ENCODE results near the gene UBE2D1.

Gene UBE2D1

GRCh38 chr10:58341947-58342346 lies 7.1 kb downstream of the UBE2D1 start:
- no peak for DNase-seq

- DNase-seq: no peak
Observed at GRCh38 chr10:58347967-58348366, 13.2 kb downstream of the UBE2D1 start.

- no peak for DNase-seq
Observed at GRCh38 chr10:58348571-58349033, 13.8 kb downstream of the UBE2D1 start.

GRCh38 chr10:58350023-58350422 lies 15.2 kb downstream of the UBE2D1 start:
- DNase-seq: no peak

GRCh38 chr10:58350619-58351323 lies 16.0 kb downstream of the UBE2D1 start:
- no peak for DNase-seq

GRCh38 chr10:58351616-58352578 lies 17.1 kb downstream of the UBE2D1 start:
- no peak for DNase-seq

- DNase-seq: no peak
Observed at GRCh38 chr10:58352956-58353610, 18.3 kb downstream of the UBE2D1 start.

- DNase-seq: peak; percentile 23
Observed at GRCh38 chr10:58356756-58357155, 21.9 kb downstream of the UBE2D1 start.

GRCh38 chr10:58358314-58358933 lies 23.6 kb downstream of the UBE2D1 start:
- DNase-seq: no peak

- no peak for DNase-seq
Observed at GRCh38 chr10:58358947-58359346, 24.1 kb downstream of the UBE2D1 start.

GRCh38 chr10:58359541-58359940 lies 24.7 kb downstream of the UBE2D1 start:
- DNase-seq: no peak

- no peak for DNase-seq
Observed at GRCh38 chr10:58360412-58361004, 25.7 kb downstream of the UBE2D1 start.

- DNase-seq: no peak
Observed at GRCh38 chr10:58361353-58361752, 26.5 kb downstream of the UBE2D1 start.

- no peak for DNase-seq
Observed at GRCh38 chr10:58362027-58362789, 27.4 kb downstream of the UBE2D1 start.

- no peak for DNase-seq
Observed at GRCh38 chr10:58367069-58367468, 32.3 kb downstream of the UBE2D1 start.

GRCh38 chr10:58371473-58371872 lies 36.7 kb downstream of the UBE2D1 start:
- DNase-seq: no peak

GRCh38 chr10:58372607-58373441 lies 38.0 kb downstream of the UBE2D1 start:
- no peak for DNase-seq

GRCh38 chr10:58373442-58373827 lies 38.6 kb downstream of the UBE2D1 start:
- no peak for DNase-seq

- no peak for DNase-seq
Observed at GRCh38 chr10:58382489-58382995, 47.7 kb downstream of the UBE2D1 start.

GRCh38 chr10:58384095-58384494 lies 49.3 kb downstream of the UBE2D1 start:
- DNase-seq: no peak

All from fibroblast of upper back skin (primary cell).